Hepatocyte (in vitro differentiated cells): ENCODE results near the gene BAZ1B. TPM values are rescaled to one million over a fixed set of nuclear protein-coding genes. Genes with fewer than 3 reads are reported as not detected.

ENCODE experiments used
- DNase-seq: peaks from one replicate; pipeline ENCODE4 v3.0.0-alpha.2; 2016; ENCODE audit warnings: low spot score
- H2AFZ ChIP-seq: fragments of 200-600 bp; sonication (generic); 2 replicates; pipeline ENCODE4 v1.6.0; 2016; ENCODE audit warnings: antibody characterized with exemption, mild to moderate bottlenecking
- H3K27ac ChIP-seq: fragments of 200-600 bp; sonication (generic); 2 replicates; pipeline ENCODE4 v1.5.1; 2016; ENCODE audit warnings: mild to moderate bottlenecking
- H3K27me3 ChIP-seq: fragments of 200-600 bp; sonication (generic); 2 replicates; pipeline ENCODE4 v1.6.1; 2016
- H3K36me3 ChIP-seq: fragments of 200-600 bp; sonication (generic); replicated peaks from 2 replicates; pipeline ENCODE4 v1.5.1; 2016; ENCODE audit warnings: low read depth; ENCODE audit not compliant: insufficient read depth
- H3K4me1 ChIP-seq: fragments of 200-600 bp; sonication (generic); 2 replicates; pipeline ENCODE4 v1.5.1; 2016; ENCODE audit warnings: mild to moderate bottlenecking, moderate library complexity; ENCODE audit not compliant: insufficient read depth
- H3K4me2 ChIP-seq: fragments of 200-600 bp; sonication (generic); 2 replicates; pipeline ENCODE4 v1.6.0; 2016
- H3K4me3 ChIP-seq: fragments of 200-600 bp; sonication (generic); 2 replicates; pipeline ENCODE4 v1.5.1; 2016; ENCODE audit warnings: mild to moderate bottlenecking
- H3K79me2 ChIP-seq: fragments of 200-600 bp; sonication (generic); 2 replicates; pipeline ENCODE4 v1.6.0; 2017; ENCODE audit warnings: mild to moderate bottlenecking
- H3K9me2 ChIP-seq: fragments of 200-600 bp; sonication (generic); replicated peaks from 2 replicates; pipeline ENCODE4 v1.6.0; 2017; ENCODE audit warnings: mild to moderate bottlenecking; ENCODE audit not compliant: insufficient read depth
- H3K9me3 ChIP-seq: fragments of 200-600 bp; sonication (generic); 2 replicates; pipeline ENCODE4 v1.5.1; 2016; ENCODE audit warnings: low read depth, mild to moderate bottlenecking
- H4K20me1 ChIP-seq: fragments of 200-600 bp; sonication (generic); 2 replicates; pipeline ENCODE4 v1.6.0; 2016; ENCODE audit warnings: mild to moderate bottlenecking; ENCODE audit not compliant: insufficient read depth, poor library complexity, severe bottlenecking
- CTCF ChIP-seq: fragments of 200-600 bp; sonication (generic); IDR thresholded peaks from 2 replicates; pipeline ENCODE4 v1.5.1; 2016; ENCODE audit warnings: antibody characterized with exemption, mild to moderate bottlenecking; ENCODE audit not compliant: poor library complexity
- EZH2 ChIP-seq: fragments of 200-600 bp; sonication (generic); IDR thresholded peaks from 2 replicates; pipeline ENCODE4 v1.6.1; 2016; ENCODE audit warnings: antibody characterized with exemption, mild to moderate bottlenecking, borderline replicate concordance
- EZH2phosphoT487 ChIP-seq: fragments of 200-600 bp; sonication (generic); IDR thresholded peaks from one replicate; pipeline ENCODE4 v1.6.1; 2018; ENCODE audit warnings: antibody characterized with exemption, mild to moderate bottlenecking, low read depth, moderate library complexity; ENCODE audit not compliant: unreplicated experiment, severe bottlenecking
- WGBS: methylation state at CpG from one replicate; pipeline ENCODE4 v1.1.6; 2016; ENCODE audit warnings: low lambda C conversion rate; ENCODE audit errors: missing lambda C conversion rate; 5-methylcytosine and 5-hydroxymethylcytosine counted together
- polyA plus RNA-seq: library from polyadenylated mRNA; unstranded; fragments of >200 nt; fragmentation: Nextera tagmentation; extraction: Ambion mirVana; gene quantifications from 2 replicates; pipeline ENCODE4 v1.2.1, GENCODE V29; 2016
- total RNA-seq: library from RNA; depleted of rRNA; stranded (reverse); fragments of >200 nt; gene quantifications from 2 replicates; pipeline ENCODE4 v1.2.3, GENCODE V29; 2014

Gene BAZ1B
- total and polyA plus RNA-seq, 2 experiments from 2014 or later: 16.7 to 44.7 TPM

DNA sequence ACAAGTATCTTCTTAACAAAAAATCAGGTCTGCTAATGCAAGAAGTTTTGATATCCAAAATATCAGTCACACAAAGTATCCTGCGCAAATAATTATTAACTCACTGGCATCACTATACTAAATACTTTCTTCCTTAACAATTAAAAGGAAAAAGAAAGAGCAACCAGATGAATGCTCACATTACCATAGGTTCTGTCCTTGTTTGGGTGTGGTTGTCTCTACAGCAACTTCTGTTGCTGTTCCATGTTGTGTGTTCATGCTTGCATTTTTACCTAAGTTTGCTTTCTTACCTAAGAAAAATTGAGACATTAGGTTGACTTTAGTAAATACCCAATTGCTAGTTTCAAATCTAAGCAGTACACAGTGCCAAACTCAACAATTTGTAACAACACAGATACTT, 56.0 kb downstream of the BAZ1B start:
- H3K36me3 ChIP-seq: no peaks in the 10 kb centered on the region
- H3K79me2 ChIP-seq: peaks cover 6% of the 10 kb centered on the region
- DNase-seq: no peak
- no peaks in the 10 kb centered on the region for H3K9me2 ChIP-seq
- WGBS: 100% methylated on average over 1 of the region's 1 CpG
- no peaks in the 10 kb centered on the region for H3K4me1 ChIP-seq
- H3K27me3 ChIP-seq: no peaks in the 10 kb centered on the region
- H3K9me3 ChIP-seq: no peaks in the 10 kb centered on the region
- H3K4me2 ChIP-seq: no peak overlapping the region
- no peak for TF ChIP-seq EZH2phosphoT487
- TF ChIP-seq CTCF: no peak
- TF ChIP-seq EZH2: no peak
- H3K27ac ChIP-seq: no peak overlapping the region
- peaks cover 2% of the 10 kb centered on the region for H4K20me1 ChIP-seq
- H3K4me3 ChIP-seq: no peak overlapping the region
- H2AFZ ChIP-seq: no peak overlapping the region

GRCh38 chr7:73463966-73464365, 58.1 kb downstream of the BAZ1B start:
- WGBS: over 99% methylated on average over 7 of the region's 7 CpGs
- Histone ChIP-seq H3K4me3 (no peak overlapping the region), H3K9me2 (no peaks in the 10 kb centered on the region), H4K20me1 (peaks cover 2% of the 10 kb centered on the region), H3K4me1 (no peaks in the 10 kb centered on the region), H3K36me3 (no peaks in the 10 kb centered on the region), H3K9me3 (no peaks in the 10 kb centered on the region), H3K79me2 (no peaks in the 10 kb centered on the region), H3K27ac (no peak overlapping the region), H3K4me2 (no peak overlapping the region), H2AFZ (no peak overlapping the region), H3K27me3 (no peaks in the 10 kb centered on the region)
- TF ChIP-seq EZH2phosphoT487 (no peak), CTCF (no peak), EZH2 (no peak)
- no peak for DNase-seq

DNA sequence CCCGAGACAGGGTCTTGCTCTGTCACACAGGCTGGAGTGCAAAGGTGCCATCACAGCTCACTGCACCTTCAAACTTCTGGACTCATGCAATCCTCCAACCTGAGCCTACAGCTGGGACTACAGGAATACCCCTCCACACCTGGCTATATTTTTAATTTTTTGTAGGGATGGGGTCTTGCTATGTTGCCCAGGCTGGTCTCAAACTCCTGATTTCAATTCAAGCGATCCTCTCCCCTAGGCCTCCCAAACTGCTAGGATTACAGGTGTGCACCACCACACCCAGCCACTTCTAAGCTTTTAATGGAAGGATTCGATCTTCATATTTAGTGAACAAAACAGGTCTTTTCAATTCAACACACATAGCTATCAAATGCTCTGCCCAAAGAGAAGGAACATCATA, 58.8 kb downstream of the BAZ1B start:
- Histone ChIP-seq H3K4me1 (no peaks in the 10 kb centered on the region), H3K27ac (no peak overlapping the region), H4K20me1 (peaks cover 2% of the 10 kb centered on the region), H3K4me2 (no peak overlapping the region), H3K27me3 (no peaks in the 10 kb centered on the region), H3K79me2 (no peaks in the 10 kb centered on the region), H3K36me3 (no peaks in the 10 kb centered on the region), H2AFZ (no peak overlapping the region), H3K9me3 (no peaks in the 10 kb centered on the region), H3K4me3 (no peak overlapping the region), H3K9me2 (no peaks in the 10 kb centered on the region)
- no peak for DNase-seq
- TF ChIP-seq EZH2phosphoT487 (no peak), CTCF (no peak), EZH2 (no peak)
- 100% methylated on average over 3 of the region's 3 CpGs for WGBS

- H3K36me3 ChIP-seq: no peaks in the 10 kb centered on the region
- H3K4me3 ChIP-seq: no peak overlapping the region
- H3K9me2 ChIP-seq: no peaks in the 10 kb centered on the region
- H3K4me2 ChIP-seq: no peak overlapping the region
- H3K9me3 ChIP-seq: no peaks in the 10 kb centered on the region
- no peaks in the 10 kb centered on the region for H3K79me2 ChIP-seq
- H3K4me1 ChIP-seq: no peaks in the 10 kb centered on the region
- no peak overlapping the region for H3K27ac ChIP-seq
- H3K27me3 ChIP-seq: no peaks in the 10 kb centered on the region
- no peak for TF ChIP-seq CTCF
- no peak overlapping the region for H2AFZ ChIP-seq
- DNase-seq: no peak
- WGBS: 98% methylated on average over 3 of the region's 3 CpGs
- H4K20me1 ChIP-seq: peaks cover 2% of the 10 kb centered on the region
Measured at GRCh38 chr7:73461782-73462285, 60.3 kb downstream of the BAZ1B start.
